MM.1S (cell line): Measurements from ENCODE around the gene OR6F1.

ENCODE experiments used
- CTCF ChIP-seq: fragments of 300-600 bp; sonication (generic); IDR thresholded peaks from 2 replicates; pipeline ENCODE4 v1.5.1; 2016; ENCODE audit warnings: antibody characterized with exemption, low read length, mixed read lengths
- EZH2 ChIP-seq: fragments of 300-600 bp; sonication (generic); optimal IDR thresholded peaks from 2 replicates; pipeline ENCODE3; 2017; ENCODE audit warnings: low read depth, mild to moderate bottlenecking, antibody characterized with exemption, low read length, mixed read lengths
- EZH2phosphoT487 ChIP-seq: fragments of 300-600 bp; sonication (generic); IDR thresholded peaks from 2 replicates; pipeline ENCODE4 v1.6.1; 2018; ENCODE audit warnings: antibody characterized with exemption, low read length

GRCh38 chr1:247738315-247738714, 21.9 kb upstream of the OR6F1 start, which contains the start of gene OR14K1:
- TF ChIP-seq CTCF (no peak), EZH2 (no peak), EZH2phosphoT487 (no peak)
